H1 (cell line): ENCODE results near the gene TMUB2. TPM values are rescaled to one million over a fixed set of nuclear protein-coding genes. Genes with fewer than 3 reads are reported as not detected.

Experiments
- CTCF ChIA-PET: fragments of 300-600 bp; sonication (Branson Sonifier 250); formaldehyde crosslinking; loops from one replicate; lab custom pipeline; 2021; ENCODE audit not compliant: partially characterized antibody; lab: Charles Lee
- POLR2A ChIA-PET: fragments of 300-600 bp; sonication (Branson Sonifier 250); formaldehyde crosslinking; loops from one replicate; lab custom pipeline; 2021; ENCODE audit warnings: inconsistent platforms; ENCODE audit not compliant: partially characterized antibody; lab: Charles Lee
- DNase-seq, 2 experiments: peaks; one replicate each; pipeline versions ENCODE4 v3.0.0 to v3.0.0-alpha.2; 2010 to 2022; ENCODE audit warnings: low spot score in 2 of 2, low read depth in 1 of 2, mixed read lengths in 1 of 2
- FAIRE-seq: peaks from 2 replicates; lab custom pipeline; 2011; peaks lifted over from hg19 to GRCh38; lab: Jason Lieb, UNC
- H2AFZ ChIP-seq: 2 replicates; pipeline ENCODE4 v1.8.1; 2012; ENCODE audit warnings: low read length, inconsistent platforms
- H2AK5ac ChIP-seq: 2 replicates; pipeline ENCODE4 v1.6.1; 2013; ENCODE audit warnings: low read depth, low read length
- H2BK120ac ChIP-seq: replicated peaks from 2 replicates; pipeline ENCODE3; 2013; ENCODE audit warnings: low read depth, low read length, inconsistent platforms
- H2BK12ac ChIP-seq: 2 replicates; pipeline ENCODE4 v1.6.1; 2013; ENCODE audit warnings: low read depth, low read length
- H2BK15ac ChIP-seq: 2 replicates; pipeline ENCODE4 v1.6.1; 2013; ENCODE audit warnings: low read length
- H2BK20ac ChIP-seq: 2 replicates; pipeline ENCODE4 v1.6.1; 2013; ENCODE audit warnings: low read length
- H2BK5ac ChIP-seq: 2 replicates; pipeline ENCODE4 v1.6.1; 2013; ENCODE audit warnings: low read depth, low read length
- H3K14ac ChIP-seq: 2 replicates; pipeline ENCODE4 v1.6.1; 2013; ENCODE audit warnings: inconsistent platforms; ENCODE audit not compliant: insufficient read length
- H3K18ac ChIP-seq: 2 replicates; pipeline ENCODE4 v1.6.1; 2013; ENCODE audit warnings: low read length; ENCODE audit errors: extremely low read depth
- H3K23ac ChIP-seq: 2 replicates; pipeline ENCODE4 v1.6.1; 2013; ENCODE audit warnings: inconsistent platforms; ENCODE audit not compliant: insufficient read length
- H3K23me2 ChIP-seq: 2 replicates; pipeline ENCODE4 v1.6.1; 2013; ENCODE audit warnings: low read depth, low read length
- H3K27ac ChIP-seq: 2 replicates; pipeline ENCODE4 v1.6.1; 2011; ENCODE audit warnings: low read depth, low read length, inconsistent platforms
- H3K27me3 ChIP-seq, 4 experiments: replicated peaks in 1 of 4; 1 replicate in 1 of 4; 2 replicates in 3 of 4; pipeline versions ENCODE4 v1.6.1 to v1.8.1; 2011 to 2013; ENCODE audit warnings: low read length in 3 of 4, mild to moderate bottlenecking in 3 of 4, inconsistent platforms in 2 of 4, mixed read lengths in 2 of 4, moderate library complexity in 1 of 4; ENCODE audit not compliant: control insufficient read depth in 3 of 4, insufficient read depth in 3 of 4; ENCODE audit errors: extremely low read depth in 1 of 4
- H3K36me3 ChIP-seq, 4 experiments: 2 replicates each; pipeline versions ENCODE4 v1.6.1 to v1.8.1; 2011 to 2013; ENCODE audit warnings: mild to moderate bottlenecking in 4 of 4, low read length in 3 of 4, moderate library complexity in 2 of 4, control low read depth in 1 of 4, inconsistent platforms in 1 of 4; ENCODE audit not compliant: insufficient read depth in 4 of 4, control insufficient read depth in 2 of 4
- H3K4ac ChIP-seq: replicated peaks from 2 replicates; pipeline ENCODE3; 2013; ENCODE audit warnings: low read length, low read depth, mixed read lengths, inconsistent platforms; ENCODE audit not compliant: insufficient read length
- H3K4me1 ChIP-seq, 4 experiments: replicated peaks in 1 of 4; 1 replicate in 1 of 4; 2 replicates in 3 of 4; pipeline versions ENCODE4 v1.6.1 to v1.8.1; 2011 to 2013; ENCODE audit warnings: low read length in 3 of 4, inconsistent platforms in 2 of 4, mixed read lengths in 1 of 4; ENCODE audit not compliant: insufficient read depth in 4 of 4, control insufficient read depth in 3 of 4
- H3K4me2 ChIP-seq, 2 experiments: 2 replicates each; pipeline versions ENCODE4 v1.6.1 to v1.8.1; 2011 to 2013; ENCODE audit warnings: low read depth in 2 of 2, low read length in 2 of 2, control low read depth in 1 of 2, inconsistent platforms in 1 of 2, mild to moderate bottlenecking in 1 of 2; ENCODE audit not compliant: insufficient read depth in 1 of 2
- H3K4me3 ChIP-seq, 4 experiments: fragments of 200-600, 300-600 bp in 1 of 4; sonication (generic), shearing (Covaris generic), sonication (Bioruptor Twin) in 1 of 4; 2 replicates each; pipeline versions ENCODE4 v1.5.1 to v1.8.1; 2011 to 2016; ENCODE audit warnings: low read length in 4 of 4, low read depth in 3 of 4, control low read depth in 2 of 4, inconsistent platforms in 2 of 4, mild to moderate bottlenecking in 2 of 4, mixed read lengths in 1 of 4, moderate library complexity in 1 of 4; ENCODE audit not compliant: insufficient read depth in 2 of 4; ENCODE audit errors: extremely low read depth in 1 of 4
- H3K56ac ChIP-seq: replicated peaks from 2 replicates; pipeline ENCODE3; 2013; ENCODE audit warnings: low read depth, mild to moderate bottlenecking, mixed read lengths, low read length, inconsistent platforms; ENCODE audit not compliant: insufficient read length
- H3K79me1 ChIP-seq: 2 replicates; pipeline ENCODE4 v1.6.1; 2013; ENCODE audit warnings: low read depth, low read length, control low read depth
- H3K79me2 ChIP-seq, 2 experiments: 2 replicates each; pipeline versions ENCODE4 v1.6.1 to v1.8.1; 2012 to 2013; ENCODE audit warnings: low read length in 2 of 2, mild to moderate bottlenecking in 2 of 2, inconsistent platforms in 1 of 2; ENCODE audit not compliant: insufficient read depth in 2 of 2, control insufficient read depth in 1 of 2
- H3K9ac ChIP-seq, 4 experiments: replicated peaks in 1 of 4; 1 replicate in 1 of 4; 2 replicates in 3 of 4; pipeline versions ENCODE4 v1.6.1 to v1.8.1; 2011 to 2013; ENCODE audit warnings: low read depth in 3 of 4, low read length in 3 of 4, control low read depth in 2 of 4, mild to moderate bottlenecking in 2 of 4, moderate library complexity in 2 of 4, inconsistent platforms in 1 of 4; ENCODE audit errors: extremely low read depth in 1 of 4
- H3K9me3 ChIP-seq, 2 experiments: 2 replicates each; pipeline versions ENCODE4 v1.6.1 to v1.8.1; 2012 to 2013; ENCODE audit warnings: mild to moderate bottlenecking in 2 of 2, moderate library complexity in 2 of 2, control low read depth in 1 of 2, inconsistent platforms in 1 of 2, low read depth in 1 of 2, low read length in 1 of 2, mixed read lengths in 1 of 2; ENCODE audit not compliant: insufficient read depth in 2 of 2
- H4K20me1 ChIP-seq, 2 experiments: replicated peaks in 1 of 2; 2 replicates each; pipeline versions ENCODE3 to v1.8.1; 2011 to 2013; ENCODE audit warnings: inconsistent platforms in 2 of 2, low read length in 2 of 2, mild to moderate bottlenecking in 1 of 2; ENCODE audit not compliant: insufficient read depth in 2 of 2, control insufficient read depth in 1 of 2
- H4K5ac ChIP-seq: 2 replicates; pipeline ENCODE4 v1.6.1; 2013; ENCODE audit warnings: low read length, low read depth, mixed read lengths, inconsistent platforms; ENCODE audit not compliant: insufficient read length
- H4K8ac ChIP-seq: 2 replicates; pipeline ENCODE4 v1.8.0; 2013; ENCODE audit warnings: mild to moderate bottlenecking, moderate library complexity, low read length, inconsistent platforms; ENCODE audit not compliant: insufficient read depth; ENCODE audit errors: extremely low read depth
- H4K91ac ChIP-seq: replicated peaks from 2 replicates; pipeline ENCODE3; 2013; ENCODE audit warnings: low read length, mixed read lengths, inconsistent platforms; ENCODE audit not compliant: insufficient read length
- ASH2L ChIP-seq: fragments of 200-600, 300-600 bp; sonication (generic); IDR thresholded peaks from one replicate; pipeline ENCODE4 v1.7.1; 2017; ENCODE audit warnings: low read length
- BRCA1 ChIP-seq: IDR thresholded peaks from 2 replicates; pipeline ENCODE4 v1.6.1; 2012; ENCODE audit warnings: low read depth, low read length, improper control_type of control experiment
- CEBPB ChIP-seq: IDR thresholded peaks from 2 replicates; pipeline ENCODE4 v1.6.1; 2012; ENCODE audit warnings: low read depth, low read length
- GTF2F1 ChIP-seq: IDR thresholded peaks from 2 replicates; pipeline ENCODE4 v1.6.1; 2012; ENCODE audit warnings: low read depth, low read length, improper control_type of control experiment, borderline replicate concordance
- KDM1A ChIP-seq: fragments of 200-600, 300-600 bp; sonication (generic); IDR thresholded peaks from 2 replicates; pipeline ENCODE4 v1.7.1; 2016; ENCODE audit warnings: mild to moderate bottlenecking, low read length, borderline replicate concordance
- POU5F1 ChIP-seq: IDR thresholded peaks from 2 replicates; pipeline ENCODE4 v1.6.1; 2011; ENCODE audit warnings: low read depth, mild to moderate bottlenecking, low read length, moderate library complexity
- SIN3A ChIP-seq, 2 experiments: IDR thresholded peaks in 1 of 2; conservative IDR thresholded peaks in 1 of 2; 2 replicates each; pipeline ENCODE4 v1.6.1; 2011 to 2012; ENCODE audit warnings: low read length in 2 of 2, improper control_type of control experiment in 1 of 2, low read depth in 1 of 2, mild to moderate bottlenecking in 1 of 2
- SP4 ChIP-seq: IDR thresholded peaks from 2 replicates; pipeline ENCODE4 v1.6.1; 2012; ENCODE audit warnings: low read length, inconsistent platforms
- SRF ChIP-seq: IDR thresholded peaks from 2 replicates; pipeline ENCODE4 v1.6.1; 2011; ENCODE audit warnings: mild to moderate bottlenecking, low read depth, low read length, moderate library complexity
- WGBS, 2 experiments: shearing (Covaris generic) in 1 of 2; methylation state at CpG; one replicate each; pipeline versions ENCODE4 v1.1.6 to v1.1.7; 2013 to 2015; ENCODE audit warnings: low lambda C conversion rate in 2 of 2, mixed read lengths in 2 of 2, inconsistent platforms in 1 of 2, low coverage in 1 of 2, missing lambda C conversion rate in 1 of 2; ENCODE audit not compliant: insufficient replicate concordance in 2 of 2, insufficient coverage in 1 of 2, insufficient read length in 1 of 2; ENCODE audit errors: extremely low coverage in 1 of 2, missing lambda C conversion rate in 1 of 2; 5-methylcytosine and 5-hydroxymethylcytosine counted together
- polyA plus RNA-seq, 7 experiments: library from polyadenylated mRNA; depleted of rRNA in 3 of 7; stranded (reverse) in 5 of 7; unstranded in 2 of 7; fragments of >200 nt in 5 of 7; fragments of 200-250 nt in 2 of 7; gene quantifications; 1 replicate in 5 of 7; 2 replicates in 1 of 7; 4 replicates in 1 of 7; pipeline versions ENCODE4 v1.2.1 to v1.2.3, GENCODE V29; 2011 to 2013; ENCODE audit warnings: missing spikeins in 2 of 7, mixed read lengths in 2 of 7
- total RNA-seq: library from RNA; stranded (reverse); fragmentation: NEBNext Ultra II Directional; extraction: Animal tissue kit (Norgen Biotek cat#: 25700); gene quantifications from 2 replicates; pipeline ENCODE4 v1.2.1, GENCODE V29; 2021
- TF ChIP-seq, protein P1 (sequence below): IDR thresholded peaks from 2 replicates; pipeline ENCODE4 v1.6.1; 2011; ENCODE audit warnings: low read depth, mild to moderate bottlenecking, low read length; ENCODE audit not compliant: insufficient read depth

TMUB2 gene
- total and polyA plus RNA-seq, 2 of the 8 experiments (the other 6 are each of a cell fraction or from before 2014, with no cell fraction given) = 18.5 to 30.5 TPM

DNA sequence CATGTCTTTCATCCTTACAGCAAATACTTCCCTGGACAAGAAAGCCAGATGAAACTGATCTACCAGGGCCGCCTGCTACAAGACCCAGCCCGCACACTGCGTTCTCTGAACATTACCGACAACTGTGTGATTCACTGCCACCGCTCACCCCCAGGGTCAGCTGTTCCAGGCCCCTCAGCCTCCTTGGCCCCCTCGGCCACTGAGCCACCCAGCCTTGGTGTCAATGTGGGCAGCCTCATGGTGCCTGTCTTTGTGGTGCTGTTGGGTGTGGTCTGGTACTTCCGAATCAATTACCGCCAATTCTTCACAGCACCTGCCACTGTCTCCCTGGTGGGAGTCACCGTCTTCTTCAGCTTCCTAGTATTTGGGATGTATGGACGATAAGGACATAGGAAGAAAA, 3.7 kb downstream of the TMUB2 start:
- ChIA-PET CTCF (interaction anchor here (0.9 to 2.2 kb wide), 4 partner anchors 12 to 172 kb away, joined by 3 to 8 read pairs (median 3); partner anchors contain the start of gene FAM171A2), POLR2A (interaction anchor here (0.8 to 4.4 kb wide), 11 partner anchors 8 to 240 kb away, joined by 3 to 32 read pairs (median 7); partner anchors contain the start of genes ATXN7L3 and LSM12)
- no peak overlapping the region for H2BK12ac ChIP-seq
- H3K4me1 ChIP-seq = peaks cover 0 to 12% (median 9%) of the 10 kb centered on the region in 4 experiments; a peak in 6 of 7 replicates
- no peak overlapping the region for H3K18ac ChIP-seq
- no peak overlapping the region for H2AK5ac ChIP-seq
- H2BK120ac ChIP-seq = no peak overlapping the region
- no peak overlapping the region for H3K4ac ChIP-seq
- H2AFZ ChIP-seq = no peak overlapping the region
- no peak for FAIRE-seq
- H4K5ac ChIP-seq = no peak overlapping the region
- no peak for DNase-seq
- TF ChIP-seq ASH2L (no peak), BRCA1 (no peak), SIN3A (conservative IDR thresholded peaks at IDR 0.05 in 1 of 2, IDR thresholded peaks at IDR 0.05 in 1 of 2; ENCODE audit: low read depth in 1 of 2, low read length in 2 of 2) (no peak), CEBPB (no peak), GTF2F1 (no peak), SRF (no peak), POU5F1 (no peak), SP4 (no peak), KDM1A (no peak)
- TF ChIP-seq, protein P1, sequence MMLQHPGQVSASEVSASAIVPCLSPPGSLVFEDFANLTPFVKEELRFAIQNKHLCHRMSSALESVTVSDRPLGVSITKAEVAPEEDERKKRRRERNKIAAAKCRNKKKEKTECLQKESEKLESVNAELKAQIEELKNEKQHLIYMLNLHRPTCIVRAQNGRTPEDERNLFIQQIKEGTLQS = no peak
- peaks cover 20 to 32% (median 25%) of the 10 kb centered on the region in 4 experiments for H3K36me3 ChIP-seq
- H3K9ac ChIP-seq = no peak overlapping the region
- H3K14ac ChIP-seq = no peak overlapping the region
- no peak overlapping the region for H3K4me3 ChIP-seq
- peaks cover 2% of the 10 kb centered on the region for H3K79me1 ChIP-seq
- H3K4me2 ChIP-seq = no peak overlapping the region
- no peak overlapping the region for H4K8ac ChIP-seq
- H3K23me2 ChIP-seq = no peaks in the 10 kb centered on the region; the same call in 1 of the 2 replicates
- no peak overlapping the region for H2BK20ac ChIP-seq
- no peak overlapping the region for H3K27ac ChIP-seq
- no peak overlapping the region for H2BK15ac ChIP-seq
- 87% methylated on average over 10 of the region's 10 CpGs; no CpG with 5 or more reads in 1 of the 2 experiments for WGBS, 2 experiments
- H4K20me1 ChIP-seq = peaks cover 0 to 16% of the 10 kb centered on the region in 2 experiments
- H3K56ac ChIP-seq = no peak overlapping the region
- no peaks in the 10 kb centered on the region for H3K9me3 ChIP-seq
- no peak overlapping the region for H4K91ac ChIP-seq
- no peaks in the 10 kb centered on the region for H3K27me3 ChIP-seq
- H2BK5ac ChIP-seq = no peak overlapping the region
- no peak overlapping the region for H3K23ac ChIP-seq
- peaks cover 0 to 15% of the 10 kb centered on the region in 2 experiments; a peak in 1 of 4 replicates for H3K79me2 ChIP-seq
